Measurements from ENCODE around the gene AP4E1.
"Not testable (repeated sequence)": the region's sequence is repeated elsewhere in the genome, so short reads cannot be mapped to it uniquely, and the experiment has no call there.

AP4E1 gene

GRCh38 chr15:50953302-50953701 is 44.8 kb downstream of the AP4E1 start:
- DNase-seq, result no peak

DNA sequence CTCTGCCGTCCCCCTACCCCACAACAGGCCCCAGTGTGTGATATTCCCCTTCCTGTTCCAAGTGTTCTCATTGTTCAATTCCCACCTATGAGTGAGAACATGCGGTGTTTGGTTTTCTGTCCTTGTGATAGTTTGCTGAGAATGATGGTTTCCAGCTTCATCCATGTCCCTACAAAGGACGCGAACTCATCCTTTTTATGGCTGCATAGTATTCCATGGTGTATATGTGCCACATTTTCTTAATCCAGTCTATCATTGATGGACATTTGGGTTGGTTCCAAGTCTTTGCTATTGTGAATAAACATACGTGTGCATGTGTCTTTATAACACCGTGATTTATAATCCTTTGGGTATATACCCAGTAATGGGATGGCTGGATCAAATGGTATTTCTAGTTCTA is 46.4 kb downstream of the AP4E1 start:
- DNase-seq, result not testable (repeated sequence)

GRCh38 chr15:50959717-50960116 is 51.2 kb downstream of the AP4E1 start:
- DNase-seq, result no peak

GRCh38 chr15:50964075-50964474 is 55.6 kb downstream of the AP4E1 start:
- no peak for DNase-seq

GRCh38 chr15:50968353-50968752 is 59.9 kb downstream of the AP4E1 start:
- DNase-seq, result no peak

- DNase-seq, result peak in 1 of 5 experiments; percentile 54
These were observed 62.0 kb downstream of the AP4E1 start for GRCh38 chr15:50970524-50970923.

- DNase-seq, result no peak
These were observed 62.6 kb downstream of the AP4E1 start for GRCh38 chr15:50971115-50971514.

DNA sequence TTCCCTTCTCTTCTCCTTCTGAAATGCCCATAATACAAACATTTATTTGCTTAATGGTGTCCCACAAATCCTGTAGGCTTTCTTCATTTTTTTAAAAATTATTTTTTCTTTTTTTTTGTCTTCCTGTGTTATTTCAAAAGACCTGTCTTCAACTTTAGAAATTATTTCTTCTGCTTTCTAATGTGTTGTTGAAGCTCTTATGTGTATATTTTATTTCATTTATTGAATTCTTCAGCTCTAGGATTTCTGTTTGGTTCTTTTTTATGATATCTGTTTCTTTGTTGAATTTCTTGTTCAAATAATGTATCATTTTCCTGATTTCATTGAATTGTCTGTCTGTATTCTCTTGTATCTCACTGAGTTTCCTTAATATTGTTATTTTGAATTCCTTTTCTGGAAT is 63.1 kb downstream of the AP4E1 start:
- DNase-seq, result no peak

DNA sequence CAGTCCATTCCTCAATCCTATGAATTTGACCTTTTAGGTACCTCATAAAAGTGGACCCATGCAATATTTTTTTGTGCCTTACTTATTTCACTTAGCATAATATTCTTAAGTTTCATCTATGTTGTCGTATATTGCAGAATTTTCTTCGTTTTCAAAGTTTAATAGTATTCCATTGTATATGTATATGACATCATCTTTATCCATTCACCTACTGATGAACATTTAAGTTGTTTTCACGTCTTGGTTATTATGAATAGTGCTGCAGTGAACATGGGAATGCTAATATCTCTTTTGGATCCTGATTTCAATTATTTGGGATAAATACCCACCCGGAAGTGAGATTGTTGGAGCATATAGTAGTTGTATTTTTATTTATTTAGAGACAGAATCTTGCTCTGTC is 65.1 kb downstream of the AP4E1 start:
- DNase-seq, result no peak

GRCh38 chr15:50977162-50977561 is 68.7 kb downstream of the AP4E1 start:
- no peak for DNase-seq

GRCh38 chr15:50978580-50978979 is 70.1 kb downstream of the AP4E1 start:
- no peak for DNase-seq

DNA sequence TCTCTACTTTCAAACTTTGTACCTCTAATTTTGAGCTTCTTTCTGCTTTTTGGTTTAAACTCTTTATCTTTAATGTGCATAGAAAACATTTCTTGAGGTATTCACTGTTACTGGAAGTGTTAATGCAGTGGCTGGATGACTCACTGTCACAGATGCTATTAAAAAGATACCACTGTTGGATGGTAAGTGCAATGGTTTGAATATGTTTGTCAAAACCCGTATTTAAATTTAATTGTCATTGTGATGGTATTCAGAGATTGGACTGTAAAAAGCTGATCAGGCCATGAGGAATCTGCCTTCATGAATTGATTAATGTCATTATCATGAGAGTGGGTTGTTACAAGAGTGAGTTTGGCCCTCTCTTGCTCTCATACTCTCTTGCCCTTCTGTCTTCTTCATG is 70.6 kb downstream of the AP4E1 start:
- DNase-seq, result no peak

- DNase-seq, result no peak
These were observed 85.1 kb downstream of the AP4E1 start for GRCh38 chr15:50993598-50993997.

DNA sequence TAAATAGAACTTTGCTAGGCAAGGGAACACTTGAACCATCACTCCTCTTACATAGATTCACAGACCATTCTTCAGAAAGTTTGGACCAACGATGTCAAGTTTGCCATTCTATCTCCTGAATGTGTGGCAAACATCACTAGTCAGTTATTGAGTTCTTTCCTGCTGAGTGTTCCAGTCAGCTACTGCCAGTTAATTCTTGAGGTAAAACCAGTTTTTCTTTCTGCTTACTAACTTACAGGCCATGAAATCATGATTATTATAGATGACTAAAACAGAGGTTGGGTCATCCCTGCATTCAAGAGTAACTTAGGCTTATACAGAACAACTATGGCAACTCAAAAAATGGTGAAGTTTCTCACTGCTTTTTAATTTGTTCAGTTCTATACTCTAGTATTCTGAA is 88.2 kb downstream of the AP4E1 start:
- no peak for DNase-seq

DNA sequence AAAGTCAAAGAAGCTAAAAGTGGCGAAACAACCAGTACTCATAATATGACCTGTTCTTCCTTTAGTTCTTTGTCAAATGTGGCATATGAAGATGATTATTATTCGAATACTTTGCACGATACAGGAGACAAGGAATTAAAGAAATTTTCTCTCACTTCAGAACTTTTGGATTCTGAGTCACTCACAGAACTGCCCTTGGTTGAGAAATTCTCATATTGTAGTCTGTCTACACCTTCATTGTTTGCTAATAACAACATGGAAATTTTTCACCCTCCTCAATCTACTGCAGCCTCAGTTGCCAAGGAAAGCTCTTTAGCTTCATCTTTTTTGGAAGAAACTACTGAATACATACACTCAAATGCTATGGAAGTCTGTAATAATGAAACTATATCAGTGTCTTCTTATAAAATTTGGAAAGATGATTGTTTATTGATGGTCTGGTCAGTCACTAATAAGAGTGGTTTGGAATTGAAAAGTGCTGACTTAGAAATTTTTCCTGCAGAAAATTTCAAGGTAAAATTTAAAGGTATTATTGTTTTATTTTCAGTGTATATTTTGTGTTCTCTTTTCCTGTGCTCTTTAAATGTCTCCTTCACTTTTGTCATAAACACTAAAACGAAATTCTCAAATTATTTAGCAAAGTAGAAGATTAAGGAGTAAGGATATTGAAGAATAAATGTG is 89.0 kb downstream of the AP4E1 start:
- DNase-seq, result no peak

DNA sequence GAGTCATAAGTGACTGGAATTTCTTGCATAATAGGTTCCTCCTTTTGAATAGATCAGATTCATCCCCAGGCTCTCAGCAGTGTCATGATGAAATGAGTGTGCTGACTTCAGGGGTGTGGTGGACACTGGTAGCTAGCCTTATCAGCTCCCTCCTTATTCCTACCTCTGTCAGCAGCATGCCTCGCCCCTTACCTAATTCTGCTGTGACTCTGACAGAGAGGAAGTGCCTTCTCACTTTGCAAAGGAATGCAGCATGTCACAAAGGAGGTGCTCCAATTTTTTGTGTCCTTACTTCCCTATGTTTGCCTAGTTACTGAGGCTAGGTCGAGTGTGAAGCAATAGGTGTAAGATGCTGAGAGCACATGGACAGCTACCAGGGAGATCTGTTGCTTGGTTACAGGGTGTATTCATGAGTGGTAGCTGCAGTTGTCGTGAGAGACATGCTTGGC is 95.6 kb downstream of the AP4E1 start:
- DNase-seq, result no peak

DNA sequence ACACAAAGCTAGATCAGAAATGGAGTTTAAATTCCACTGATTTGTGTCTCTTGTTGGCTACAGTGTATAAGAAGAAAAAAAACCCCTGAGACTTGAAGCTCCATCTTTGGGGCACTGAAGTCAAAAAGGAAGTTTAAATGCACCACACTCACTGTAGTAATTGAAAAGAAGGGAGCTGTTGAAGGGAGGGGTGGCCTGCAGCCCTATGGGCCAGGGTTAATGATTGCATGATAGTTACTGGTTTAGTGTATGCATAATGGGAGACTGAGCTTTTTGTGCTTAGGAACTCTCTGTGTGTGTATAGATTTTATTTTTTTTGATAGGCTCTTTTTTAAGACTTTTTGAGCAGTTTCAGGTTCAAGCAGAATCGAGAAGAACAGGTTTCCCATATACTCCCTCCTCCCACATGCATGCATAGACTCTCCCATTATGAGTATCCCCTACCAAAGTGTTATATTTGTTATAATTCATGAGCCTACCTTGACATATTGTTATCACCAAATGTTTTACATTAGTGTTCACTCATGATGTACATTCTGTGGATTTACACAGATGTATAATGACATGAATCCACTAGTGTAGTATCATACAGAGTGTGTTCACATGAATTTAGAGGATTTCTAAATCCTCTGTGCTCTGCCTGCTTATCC is 98.0 kb downstream of the AP4E1 start:
- no peak for DNase-seq

DNA sequence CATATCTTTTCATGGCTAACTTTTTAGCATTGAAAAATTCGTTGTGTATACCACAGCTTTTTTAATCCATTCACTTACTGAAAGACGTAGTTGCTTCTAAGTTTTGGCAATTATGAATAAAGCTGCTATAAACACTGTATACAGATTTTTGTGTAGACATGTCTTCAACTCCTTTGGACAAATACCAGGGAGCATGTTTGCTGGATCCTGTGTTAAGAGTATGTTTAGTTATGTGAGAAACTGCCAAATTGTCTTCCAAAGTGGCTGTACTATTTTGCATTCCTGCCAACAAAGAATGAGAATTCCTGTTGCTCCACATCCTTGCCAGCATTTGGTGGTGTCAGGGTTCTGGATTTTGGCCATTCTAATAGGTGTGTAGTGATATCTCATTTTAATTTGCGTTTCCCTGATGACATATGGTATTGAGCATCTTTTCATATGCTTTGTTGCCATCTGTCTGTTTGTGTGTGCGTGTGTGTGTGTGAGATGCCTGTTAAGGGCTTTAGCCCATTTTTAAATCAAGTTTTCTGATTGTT is 98.7 kb downstream of the AP4E1 start:
- DNase-seq, result no peak

GRCh38 chr15:51011212-51011611 is 102.7 kb downstream of the AP4E1 start:
- no peak for DNase-seq

DNA sequence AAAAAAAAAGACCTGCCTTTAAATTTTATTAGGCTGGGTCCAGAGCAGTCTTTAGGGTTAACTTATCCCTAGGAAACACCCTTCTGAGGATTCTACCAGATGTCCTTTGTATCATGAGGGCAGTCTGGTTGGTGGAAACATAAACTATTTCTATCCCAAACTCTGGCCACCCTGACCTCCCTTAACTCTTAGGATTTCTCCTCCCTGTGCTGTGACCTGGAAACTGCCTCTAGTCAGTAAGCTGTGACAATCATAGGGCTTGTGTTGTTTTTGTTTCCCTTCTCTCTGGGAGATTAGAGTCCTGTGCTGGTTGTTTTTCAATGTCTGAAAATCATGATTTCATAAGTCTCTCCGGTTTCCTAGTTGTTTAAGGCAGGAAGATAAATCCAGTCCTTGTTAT is 108.1 kb downstream of the AP4E1 start:
- no peak for DNase-seq

- DNase-seq, result no peak
These were observed 113.7 kb downstream of the AP4E1 start for GRCh38 chr15:51022206-51022605.

DNA sequence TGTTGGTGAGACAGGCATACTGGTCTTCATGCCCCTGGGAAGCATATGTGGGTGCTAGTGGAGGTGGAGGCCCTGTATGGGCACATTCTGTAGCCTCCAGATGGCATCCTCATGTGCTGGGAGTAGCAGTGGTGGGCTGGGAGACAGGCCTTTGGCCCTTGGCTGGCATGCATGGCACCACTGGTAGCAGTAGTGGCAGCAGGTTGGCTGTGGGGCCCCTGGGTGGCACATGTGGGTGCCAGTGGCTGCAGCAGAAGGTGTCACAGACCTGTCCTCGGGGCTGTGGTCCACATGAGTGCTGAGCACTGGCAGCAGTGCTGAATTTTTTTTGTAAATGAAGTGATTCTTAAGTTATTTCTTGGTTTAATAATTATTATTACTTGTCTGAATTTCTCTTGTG is 115.0 kb downstream of the AP4E1 start:
- no peak for DNase-seq

DNA sequence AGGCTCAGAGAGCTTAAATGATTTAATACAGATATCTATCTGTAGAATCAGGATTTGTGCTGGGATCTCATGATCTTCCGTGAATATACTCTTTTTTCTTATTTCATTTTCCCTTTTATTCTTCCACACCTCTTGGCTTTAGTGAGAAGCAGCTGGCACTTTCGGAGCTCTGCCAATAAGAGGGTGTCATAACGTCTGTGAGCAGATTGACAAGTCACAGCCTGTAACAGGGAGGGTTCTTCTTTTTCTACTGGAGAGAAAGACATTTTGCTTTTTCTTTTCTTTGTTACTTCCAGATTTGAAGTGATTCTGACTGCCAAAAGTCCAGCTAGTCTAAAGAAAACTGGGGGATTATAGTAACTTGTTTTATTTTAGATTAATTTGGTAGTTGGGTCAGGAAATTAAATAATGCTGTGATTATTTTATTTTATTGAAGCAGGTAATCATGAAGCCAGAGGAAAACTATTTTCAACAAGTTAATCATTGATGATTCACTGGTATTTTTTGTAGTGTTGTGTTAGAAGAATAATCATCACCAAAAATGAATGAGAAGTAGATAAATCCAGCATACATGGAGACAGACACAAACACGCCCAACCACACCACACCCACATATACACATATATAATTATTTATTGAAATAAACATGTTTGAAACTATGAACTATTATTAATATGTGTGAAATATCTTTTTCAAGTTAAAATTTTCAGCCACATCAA is 116.4 kb downstream of the AP4E1 start:
- DNase-seq, result no peak

- DNase-seq, result no peak
These were observed 117.0 kb downstream of the AP4E1 start for GRCh38 chr15:51025454-51025846.
